ENCODE measurements around the gene SAP30L.

DNA sequence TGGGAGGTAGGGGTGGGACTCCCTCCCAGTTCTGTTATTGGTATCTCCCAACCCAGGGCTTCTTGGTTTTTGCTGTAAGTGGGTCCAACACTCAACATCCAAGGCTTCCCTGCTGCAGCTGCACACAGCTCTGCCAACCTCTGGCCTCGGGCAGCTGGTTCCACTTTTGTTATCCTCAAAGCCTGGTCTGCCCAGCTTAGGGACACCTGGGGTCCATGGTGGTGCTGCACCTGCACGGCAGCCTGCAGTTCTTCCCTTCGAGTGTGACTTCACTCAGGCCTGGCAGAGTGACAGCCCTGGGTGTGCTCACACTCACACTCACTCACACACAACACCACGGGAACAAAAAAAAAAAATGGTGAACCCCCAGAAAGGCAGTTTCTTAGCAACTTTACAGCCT lies 15.3 kb upstream of the SAP30L start:
- TF ChIP-seq, protein P1, sequence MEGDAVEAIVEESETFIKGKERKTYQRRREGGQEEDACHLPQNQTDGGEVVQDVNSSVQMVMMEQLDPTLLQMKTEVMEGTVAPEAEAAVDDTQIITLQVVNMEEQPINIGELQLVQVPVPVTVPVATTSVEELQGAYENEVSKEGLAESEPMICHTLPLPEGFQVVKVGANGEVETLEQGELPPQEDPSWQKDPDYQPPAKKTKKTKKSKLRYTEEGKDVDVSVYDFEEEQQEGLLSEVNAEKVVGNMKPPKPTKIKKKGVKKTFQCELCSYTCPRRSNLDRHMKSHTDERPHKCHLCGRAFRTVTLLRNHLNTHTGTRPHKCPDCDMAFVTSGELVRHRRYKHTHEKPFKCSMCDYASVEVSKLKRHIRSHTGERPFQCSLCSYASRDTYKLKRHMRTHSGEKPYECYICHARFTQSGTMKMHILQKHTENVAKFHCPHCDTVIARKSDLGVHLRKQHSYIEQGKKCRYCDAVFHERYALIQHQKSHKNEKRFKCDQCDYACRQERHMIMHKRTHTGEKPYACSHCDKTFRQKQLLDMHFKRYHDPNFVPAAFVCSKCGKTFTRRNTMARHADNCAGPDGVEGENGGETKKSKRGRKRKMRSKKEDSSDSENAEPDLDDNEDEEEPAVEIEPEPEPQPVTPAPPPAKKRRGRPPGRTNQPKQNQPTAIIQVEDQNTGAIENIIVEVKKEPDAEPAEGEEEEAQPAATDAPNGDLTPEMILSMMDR (IDR thresholded peaks at IDR 0.05): no peak
- TF ChIP-seq POLR2A (IDR thresholded peaks at IDR 0.05) (no peak), POLR2AphosphoS5 (IDR thresholded peaks at IDR 0.05) (no peak), EP300 (IDR thresholded peaks at IDR 0.05; ENCODE audit: low read depth) (no peak)

Data from transverse colon (tissue), 4 donors.